Kidney tubule cell (primary cell): ENCODE data around the gene DGUOK.
"Not testable (repeated sequence)": the region's sequence is repeated elsewhere in the genome, so short reads cannot be mapped to it uniquely, and the experiment has no call there.

ENCODE experiments used
- DNase-seq: peaks from one replicate; pipeline ENCODE4 v3.0.0-alpha.2; 2018; ENCODE audit warnings: low spot score

DGUOK gene

DNA sequence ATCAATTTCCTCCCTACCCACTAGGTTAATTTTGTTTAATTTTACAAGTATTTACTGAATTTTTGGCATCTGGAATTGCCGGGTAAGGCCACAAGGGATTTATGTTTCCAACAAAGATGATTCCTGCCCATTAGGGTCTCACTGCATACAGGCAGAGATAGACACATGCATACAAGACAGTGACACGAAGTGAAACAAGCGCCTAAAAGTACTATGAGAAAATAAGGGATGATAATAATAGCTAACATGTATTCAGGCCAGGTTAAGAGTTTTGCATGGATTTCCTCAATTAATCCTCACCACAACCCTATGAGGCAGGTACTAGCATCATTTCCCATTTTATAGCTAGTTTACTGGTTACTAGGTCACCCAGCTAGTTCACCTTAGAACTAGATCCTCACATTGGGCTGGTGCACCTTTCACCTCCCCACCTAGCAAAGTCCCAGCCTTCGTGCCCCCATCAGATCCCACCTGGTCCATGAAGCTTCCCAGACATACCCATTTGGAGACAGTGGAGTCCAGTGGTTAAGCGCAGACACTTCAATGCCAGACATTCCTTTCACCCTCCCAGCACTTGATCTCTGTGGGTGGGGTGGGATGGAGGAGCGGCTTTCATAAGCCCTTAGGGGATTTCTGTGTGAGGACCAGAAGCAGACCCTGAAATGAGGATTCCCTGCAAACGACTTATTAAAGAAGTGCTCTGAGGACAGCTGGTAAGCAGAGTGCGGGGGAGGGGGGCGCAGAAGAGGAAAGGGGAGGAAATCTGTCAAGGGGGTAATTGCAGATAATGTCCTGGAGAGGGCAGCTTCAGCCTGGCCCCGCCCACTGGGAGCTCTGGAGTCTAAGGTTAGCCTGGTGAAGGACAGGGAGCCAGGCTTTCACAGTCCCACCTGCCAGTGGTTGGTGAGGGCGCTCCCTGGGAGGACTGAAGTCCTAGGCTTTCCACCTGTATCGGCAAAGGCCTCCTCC is 5.8 kb upstream of the DGUOK start:
- DNase-seq, result peak; percentile 22

DNA sequence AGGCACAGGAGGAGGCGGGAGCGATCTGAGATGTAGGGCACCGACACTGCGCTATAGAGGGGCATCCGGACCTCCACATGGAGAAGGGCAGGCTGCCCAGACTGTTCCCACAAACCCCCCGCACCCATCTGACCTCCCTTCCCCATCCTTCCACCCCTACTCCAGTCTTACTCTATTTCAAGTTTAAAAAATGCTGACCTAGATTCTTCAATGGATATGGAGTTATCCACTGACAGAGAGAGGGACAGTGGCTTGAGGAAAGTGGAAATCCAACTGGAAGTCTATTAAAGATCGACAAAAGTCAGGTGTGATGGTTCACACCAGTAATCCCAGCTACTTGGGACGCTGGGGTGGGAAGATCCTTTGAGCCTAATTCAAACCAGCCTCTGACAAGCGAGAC is 5.1 kb upstream of the DGUOK start:
- no peak for DNase-seq

DNA sequence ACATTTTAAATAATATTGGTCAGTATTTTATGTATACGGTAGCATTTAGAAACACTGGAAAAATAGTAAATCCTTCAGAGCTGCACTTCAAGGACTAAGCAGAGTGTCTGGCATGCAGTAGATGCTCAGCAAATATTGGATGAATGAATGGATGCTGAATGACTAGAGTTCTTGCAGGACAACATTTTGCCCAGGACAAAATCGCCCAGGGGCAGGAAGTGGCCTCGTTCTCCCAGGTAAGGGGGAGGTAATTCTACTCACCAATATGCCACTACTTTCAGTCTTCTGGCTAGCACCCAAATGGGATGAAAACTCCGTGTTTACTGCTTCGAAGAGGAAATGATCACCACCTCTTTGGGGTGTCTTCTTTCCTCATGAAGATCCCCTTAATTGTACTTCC is 4.0 kb upstream of the DGUOK start:
- DNase-seq, result no peak

DNA sequence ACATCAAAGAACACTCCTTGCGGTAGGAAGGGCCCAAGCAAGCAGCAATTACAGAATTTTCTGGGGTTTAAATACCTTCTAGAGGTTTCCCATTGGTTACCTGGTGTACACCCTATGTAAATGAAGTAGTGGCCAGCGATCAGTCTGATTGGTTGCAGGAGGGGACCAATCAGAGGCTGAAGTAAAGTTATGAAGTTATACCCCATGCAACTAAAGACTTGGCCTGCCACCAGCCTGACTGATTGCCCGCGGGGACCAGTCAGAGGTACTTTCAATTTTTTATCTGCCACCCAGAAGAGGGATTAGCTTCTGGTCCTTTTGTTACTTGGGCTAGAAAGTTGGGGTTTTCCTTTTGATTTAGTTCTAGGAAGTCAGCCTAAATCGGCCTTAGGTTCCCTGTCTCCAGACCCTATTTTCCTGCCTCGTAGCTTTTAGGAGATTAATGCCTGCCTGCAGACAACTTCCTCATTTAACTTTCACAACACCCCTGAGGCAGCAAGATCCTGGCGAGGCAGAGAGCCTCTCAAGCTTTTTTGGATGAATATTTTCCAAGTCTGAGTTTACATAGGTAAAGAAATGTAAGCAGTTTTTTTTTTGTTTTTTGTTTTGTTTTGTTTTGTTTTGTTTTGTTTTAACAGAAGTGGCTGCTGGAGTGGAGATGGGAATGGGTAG is 1.5 kb upstream of the DGUOK start:
- DNase-seq, result no peak

DNA sequence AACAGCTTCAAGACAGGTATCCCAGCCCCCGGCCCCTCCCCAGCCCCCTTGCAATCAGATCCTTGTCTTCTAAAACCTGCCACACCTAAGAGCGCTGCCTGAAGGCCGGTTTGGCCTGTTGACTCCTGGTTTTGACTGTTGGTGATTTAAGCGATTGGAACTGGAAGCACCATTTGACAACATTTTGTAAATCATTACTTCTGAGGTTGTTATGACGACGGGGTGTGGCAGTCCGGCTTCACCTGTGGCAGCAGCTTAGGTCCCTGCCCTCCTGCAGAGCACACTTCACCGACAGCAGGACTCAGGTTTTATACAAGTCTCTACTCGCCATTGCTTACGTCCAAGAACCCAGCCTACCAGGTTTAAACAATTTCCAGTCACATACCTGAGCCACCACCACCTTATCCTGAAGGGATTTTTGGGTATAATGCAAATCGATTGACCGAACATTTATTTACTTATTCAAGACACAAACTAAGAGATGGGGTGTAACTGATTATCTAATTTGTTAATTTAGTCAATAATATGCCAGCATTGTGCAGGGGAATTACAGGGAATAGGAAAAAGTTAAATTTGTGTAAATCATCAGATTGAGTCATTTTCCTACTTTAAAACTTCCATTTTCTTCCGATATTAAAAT is 707 bp upstream of the DGUOK start:
- peak; percentile 76 for DNase-seq

DNA sequence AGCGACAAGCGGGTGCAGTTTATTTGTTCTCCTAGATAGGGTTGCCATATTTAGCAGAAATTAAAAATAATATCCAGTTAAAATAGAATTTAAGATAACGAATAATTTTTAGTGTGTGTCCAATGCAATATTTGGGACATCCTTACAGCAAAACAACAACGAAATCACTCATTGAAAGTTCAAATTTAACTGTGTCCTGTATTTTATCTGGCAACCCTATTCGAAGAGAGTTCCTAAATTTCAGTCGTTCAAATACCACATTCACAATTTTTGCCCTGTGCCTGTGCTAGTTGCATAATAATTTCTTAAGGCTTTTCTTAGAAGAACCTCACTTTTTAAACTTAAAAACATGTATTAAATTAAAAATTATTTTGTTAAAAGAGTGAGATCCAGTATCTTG is 664 bp downstream of the DGUOK start:
- DNase-seq, result no peak

DNA sequence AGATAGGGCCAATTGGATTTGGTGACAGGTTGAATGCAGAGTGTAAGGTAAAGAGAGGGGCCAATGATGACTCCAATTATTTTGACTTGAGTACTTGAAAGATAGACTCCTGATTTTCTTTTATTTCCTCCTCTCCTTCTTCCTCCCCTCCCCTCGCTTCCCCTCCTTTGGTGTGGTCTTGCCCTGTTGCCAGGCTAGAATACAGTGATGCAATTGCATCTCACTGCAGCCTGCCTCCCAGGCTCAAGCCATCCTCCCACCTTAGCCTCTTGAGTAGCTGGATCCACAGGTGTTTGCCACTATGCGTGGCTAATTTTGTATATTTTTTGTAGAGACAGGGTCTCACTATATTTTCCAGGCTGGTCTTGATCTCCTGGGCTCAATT is 2.3 kb downstream of the DGUOK start:
- DNase-seq, result no peak

DNA sequence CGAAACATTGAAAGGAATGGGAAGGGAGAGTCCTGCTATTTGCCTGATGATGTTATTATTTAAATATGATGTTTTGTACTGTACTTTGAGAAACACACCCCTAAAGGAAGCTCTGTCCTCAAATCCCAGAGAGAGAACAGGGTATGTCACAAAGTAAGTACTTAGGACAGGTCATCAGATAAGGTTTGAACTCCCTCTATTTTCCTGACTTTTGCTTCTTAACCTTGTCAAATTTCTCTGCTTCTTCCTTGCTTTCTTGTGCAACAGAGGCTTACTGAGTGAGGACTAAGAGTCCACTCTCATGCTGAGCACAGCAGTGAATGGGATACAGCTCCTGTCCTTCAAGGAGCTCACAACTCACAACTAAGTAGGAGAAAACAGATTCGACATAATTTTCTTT is 3.7 kb downstream of the DGUOK start:
- no peak for DNase-seq

DNA sequence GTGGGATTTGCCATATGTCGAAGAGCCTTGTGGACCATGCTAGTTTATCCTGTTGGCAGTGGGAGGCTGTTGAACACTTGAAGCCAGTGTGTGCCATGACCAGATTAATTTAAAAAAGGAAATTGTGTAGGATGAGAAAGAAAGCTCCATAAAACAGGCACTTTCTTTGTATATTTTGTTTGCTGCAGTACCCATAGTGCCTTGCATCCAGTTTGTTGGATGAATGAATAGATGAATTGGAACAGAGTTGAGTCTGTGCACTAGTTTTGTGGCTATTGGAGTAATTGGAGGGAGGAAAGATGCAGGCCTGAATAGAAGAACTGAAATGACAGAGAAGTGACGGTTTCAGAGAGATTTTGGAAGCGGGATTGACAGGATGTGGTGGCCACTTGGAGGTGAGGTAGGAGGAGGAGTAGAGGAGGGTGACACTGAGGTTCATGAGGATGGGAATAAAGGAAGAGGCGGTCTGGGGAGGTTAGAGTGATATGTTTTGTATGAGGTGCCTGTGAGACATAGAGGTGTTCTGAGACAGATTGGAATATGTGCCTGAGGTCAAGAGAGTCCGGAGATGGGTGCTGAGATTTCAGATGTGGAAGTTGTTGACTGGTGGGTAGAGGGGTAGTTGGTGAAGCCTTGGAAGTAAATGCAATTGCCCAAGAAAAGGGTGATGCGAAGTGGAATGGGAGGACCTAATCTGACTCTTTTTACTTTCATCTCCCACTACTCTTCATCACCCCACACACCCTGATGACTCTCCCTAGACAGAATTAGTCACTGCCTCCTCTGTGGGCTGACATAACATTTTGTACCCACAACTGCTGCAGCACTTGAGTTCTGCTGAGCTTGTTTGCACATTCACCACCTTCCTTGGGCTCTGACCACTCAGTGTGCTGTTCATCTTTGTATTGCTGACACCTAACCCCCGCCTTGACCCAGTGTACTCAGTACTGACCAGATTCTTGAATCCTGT is 5.1 kb downstream of the DGUOK start:
- peak; percentile 72 for DNase-seq

DNA sequence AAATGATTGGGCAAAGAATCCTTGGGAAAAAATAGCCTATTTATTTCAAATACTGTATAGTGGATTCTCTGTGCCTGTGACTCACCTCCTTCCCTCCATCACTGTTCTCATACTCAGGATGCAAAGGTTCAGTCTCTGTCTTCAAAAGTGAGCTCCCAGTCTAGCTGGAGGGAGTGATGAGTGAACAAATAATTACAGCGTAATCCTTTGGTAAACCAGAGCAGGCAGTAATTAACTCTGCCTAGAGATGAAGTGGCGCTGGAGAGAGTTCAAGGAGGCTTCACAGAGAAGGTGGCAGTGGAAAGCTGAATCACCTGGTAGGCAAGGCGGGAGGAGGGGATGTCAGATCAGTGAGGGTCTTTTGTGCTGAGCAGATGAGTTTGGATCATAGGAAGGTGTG is 6.5 kb downstream of the DGUOK start:
- peak; percentile 20 for DNase-seq

DNA sequence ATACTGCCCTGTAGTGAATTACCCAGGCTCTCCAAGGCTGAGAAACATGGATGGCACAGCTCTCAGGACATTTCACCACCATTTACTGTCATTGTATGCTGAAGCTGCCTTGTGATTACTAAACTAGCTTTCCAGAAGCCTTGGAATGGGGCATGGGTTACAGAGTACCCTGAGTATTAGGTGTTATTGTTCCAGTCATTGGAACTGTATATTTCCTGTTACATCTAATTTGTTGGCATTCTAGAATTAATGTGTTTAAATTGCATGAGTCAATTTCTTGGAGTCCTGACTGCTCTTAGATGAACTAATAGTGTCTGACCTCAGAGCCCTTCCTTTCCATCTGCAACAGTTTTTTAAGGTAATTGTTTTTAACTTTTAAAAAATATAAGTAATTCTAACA is 9.0 kb downstream of the DGUOK start:
- no peak for DNase-seq

DNA sequence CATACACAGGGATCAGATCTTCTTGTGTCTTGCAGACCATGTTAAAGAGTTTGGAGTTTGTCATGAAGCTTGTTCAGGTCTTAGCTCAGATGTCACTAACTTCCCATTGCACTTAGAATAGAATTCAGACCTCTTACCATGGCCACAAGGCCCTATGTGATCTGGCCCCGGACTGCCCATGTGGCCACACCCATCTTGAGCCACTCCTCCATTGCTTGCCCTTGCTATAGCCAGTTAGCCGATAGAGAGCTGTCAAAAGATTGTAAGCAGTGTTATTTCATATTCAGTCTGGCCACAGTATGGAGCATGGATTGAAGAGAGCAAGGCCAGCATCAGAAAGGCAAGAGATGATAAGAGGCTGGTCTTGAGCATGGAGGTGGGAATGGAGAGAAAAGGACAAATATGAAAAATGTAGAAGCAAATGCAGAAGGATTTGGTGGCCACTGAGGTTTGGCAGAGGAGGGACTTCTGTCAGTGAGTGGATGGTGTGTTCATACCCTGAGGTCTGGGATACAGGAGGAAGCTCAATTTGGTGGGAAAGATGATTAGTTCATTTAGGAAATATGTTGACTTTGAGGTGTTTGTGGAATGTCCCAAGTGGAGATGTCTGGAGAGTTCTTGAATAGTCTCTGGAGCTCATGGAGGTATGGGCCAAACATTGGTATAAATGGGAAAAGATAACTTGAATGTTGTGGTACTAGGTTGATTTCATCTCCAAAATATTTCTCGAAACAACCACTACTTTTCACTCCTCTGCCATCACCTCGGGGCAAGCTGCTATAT is 10.6 kb downstream of the DGUOK start:
- no peak for DNase-seq

DNA sequence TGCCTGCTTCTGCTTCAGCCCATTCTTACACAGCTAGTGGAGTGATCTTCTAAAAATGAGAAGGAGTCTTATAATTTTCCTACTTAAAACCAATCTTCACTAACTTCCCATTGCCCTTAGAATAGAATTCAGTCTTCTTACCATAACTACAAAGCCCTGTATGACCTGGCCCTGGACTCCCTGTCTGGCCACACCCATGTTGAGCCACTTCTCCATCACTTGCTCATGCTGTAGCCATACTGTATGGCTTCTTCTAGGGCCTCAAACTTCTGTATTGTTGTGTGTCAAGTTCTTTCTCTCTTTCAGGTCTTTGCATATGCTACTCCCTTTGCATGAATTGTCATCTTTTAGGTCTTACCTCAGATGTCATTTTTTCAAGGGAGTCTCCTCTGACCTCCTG is 11.2 kb downstream of the DGUOK start:
- no peak for DNase-seq

DNA sequence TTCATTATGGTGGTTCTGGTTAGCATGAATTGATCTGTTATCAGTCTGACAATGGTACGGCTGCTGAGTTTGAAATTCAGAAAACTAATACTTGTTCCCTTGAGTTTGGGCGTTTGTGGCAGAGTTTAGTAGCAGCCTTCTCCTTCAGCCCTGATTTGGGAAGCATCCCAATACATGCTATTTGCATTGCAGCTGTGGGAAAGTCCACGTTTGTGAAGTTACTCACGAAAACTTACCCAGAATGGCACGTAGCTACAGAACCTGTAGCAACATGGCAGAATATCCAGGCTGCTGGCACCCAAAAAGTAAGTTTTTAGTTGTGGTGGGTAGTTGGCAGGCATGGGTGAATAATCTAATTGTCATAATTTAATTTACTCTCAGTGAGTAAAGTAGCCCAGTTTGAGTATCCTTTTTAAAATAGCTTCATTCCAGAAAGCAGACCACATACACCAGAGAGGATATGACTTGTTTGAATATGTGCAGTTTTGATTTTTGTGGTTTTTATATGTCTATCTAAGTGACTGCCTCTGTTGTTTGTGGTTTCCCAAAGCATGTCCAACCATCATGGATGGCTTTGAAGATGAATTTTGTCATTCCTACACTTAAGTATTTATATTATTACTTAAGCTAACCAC is 12.2 kb downstream of the DGUOK start:
- DNase-seq, result peak; percentile 53

DNA sequence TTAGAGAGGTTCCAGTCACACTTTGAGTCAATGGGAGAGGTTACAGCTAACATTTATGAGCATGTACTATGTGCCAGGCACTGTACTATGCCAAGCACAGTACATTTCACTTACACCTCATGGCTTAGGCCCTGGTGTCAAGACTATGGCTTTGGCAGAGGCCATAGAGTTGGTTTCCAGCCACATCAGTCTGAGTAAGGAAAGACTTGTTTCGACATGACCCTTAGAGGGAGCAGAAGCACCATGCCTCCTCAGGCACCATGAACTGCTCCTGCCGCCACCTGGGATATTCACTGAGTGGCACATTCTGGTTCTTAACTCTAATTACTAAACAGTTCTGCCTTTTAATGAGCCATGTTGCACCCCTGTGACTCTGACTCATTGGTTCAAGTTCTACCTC is 12.7 kb downstream of the DGUOK start:
- peak; percentile 43 for DNase-seq

DNA sequence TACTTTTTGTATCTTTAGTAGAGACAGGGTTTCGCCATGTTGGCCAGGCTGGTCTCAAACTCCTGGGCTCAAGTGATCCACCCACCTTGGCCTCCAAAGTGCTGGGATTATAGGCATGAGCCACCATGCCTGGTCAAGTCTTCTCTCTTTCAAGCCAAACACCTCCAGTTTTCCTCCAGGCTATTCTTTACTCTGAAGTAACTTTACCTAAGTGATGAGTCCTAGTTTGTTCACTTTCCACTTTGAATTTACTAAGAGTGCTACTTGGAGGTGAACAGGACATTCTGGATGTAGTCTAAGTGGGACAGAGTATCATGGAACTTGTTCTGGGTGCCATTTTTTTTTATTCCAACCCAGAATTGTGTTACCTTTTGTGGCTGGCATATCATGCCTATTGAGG is 13.4 kb downstream of the DGUOK start:
- not testable (repeated sequence) for DNase-seq

DNA sequence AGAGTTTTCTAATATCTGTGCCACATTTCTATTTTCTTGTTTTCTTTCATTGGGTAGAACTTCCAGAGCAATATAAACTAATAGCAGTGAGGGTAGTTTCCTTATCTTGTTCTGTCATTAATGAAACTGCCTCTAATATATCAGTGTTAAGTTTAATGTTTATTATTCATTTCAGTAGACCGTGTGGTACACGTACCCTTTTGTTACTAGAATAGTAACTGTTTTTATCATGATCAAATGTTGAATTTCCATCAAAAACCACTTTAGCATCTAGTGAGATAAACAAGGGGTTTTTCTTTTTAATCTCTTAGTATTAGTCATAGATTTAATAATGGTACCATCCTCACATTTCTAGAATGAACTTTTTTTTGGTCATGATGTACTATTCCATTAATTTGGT is 16.0 kb downstream of the DGUOK start:
- no peak for DNase-seq

DNA sequence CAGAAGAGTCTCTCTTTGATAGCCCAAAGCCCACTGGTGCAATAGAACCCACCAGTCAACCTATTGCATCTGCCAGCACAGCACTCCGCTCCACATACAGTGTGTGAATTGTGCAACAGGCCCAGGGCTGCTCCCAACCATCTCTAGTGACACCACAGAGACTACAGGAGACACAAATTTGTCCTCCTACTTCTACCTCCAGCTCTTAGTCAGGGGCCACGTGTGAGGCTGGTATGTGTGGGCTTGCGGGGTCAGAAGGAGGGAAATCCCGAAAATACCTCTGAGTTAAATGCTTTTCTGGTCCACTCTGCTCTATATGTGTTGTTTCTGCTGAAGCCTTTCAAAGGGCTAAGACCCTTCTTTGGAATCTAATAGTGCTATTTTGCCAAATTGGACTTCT is 18.0 kb downstream of the DGUOK start:
- no peak for DNase-seq

DNA sequence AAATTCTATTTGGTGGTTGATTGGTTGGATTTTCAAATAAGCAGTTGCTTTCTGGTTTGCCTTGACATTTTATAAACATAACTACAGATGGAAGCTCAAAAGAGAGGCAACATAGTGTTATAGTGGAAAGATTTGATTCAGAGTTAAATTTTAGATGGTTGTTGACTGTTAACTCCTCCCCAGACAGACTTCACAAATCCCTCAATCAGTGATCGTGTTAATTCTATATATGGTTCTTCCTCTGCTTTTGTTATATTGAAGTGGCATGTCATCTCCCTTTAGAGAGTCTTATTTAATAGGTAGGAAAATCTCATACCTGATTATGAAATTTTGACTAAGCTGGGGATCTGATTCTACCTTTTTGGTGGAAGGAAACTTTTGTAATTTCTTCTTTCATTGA is 19.5 kb downstream of the DGUOK start:
- DNase-seq, result no peak

DNA sequence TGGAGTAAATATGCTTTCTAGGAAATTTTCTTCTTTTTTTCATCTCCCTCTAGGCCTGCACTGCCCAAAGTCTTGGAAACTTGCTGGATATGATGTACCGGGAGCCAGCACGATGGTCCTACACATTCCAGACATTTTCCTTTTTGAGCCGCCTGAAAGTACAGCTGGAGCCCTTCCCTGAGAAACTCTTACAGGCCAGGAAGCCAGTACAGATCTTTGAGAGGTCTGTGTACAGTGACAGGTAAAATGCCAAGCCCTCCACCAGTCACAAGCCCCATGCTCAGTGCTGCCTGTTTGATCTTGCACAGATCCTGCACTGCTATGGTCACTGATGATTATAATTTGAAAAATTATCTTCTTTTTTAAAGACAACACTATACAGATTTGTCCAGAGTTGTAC is 20.0 kb downstream of the DGUOK start:
- no peak for DNase-seq
